ENCODE results near the gene FAM3C.

Gene FAM3C

DNA sequence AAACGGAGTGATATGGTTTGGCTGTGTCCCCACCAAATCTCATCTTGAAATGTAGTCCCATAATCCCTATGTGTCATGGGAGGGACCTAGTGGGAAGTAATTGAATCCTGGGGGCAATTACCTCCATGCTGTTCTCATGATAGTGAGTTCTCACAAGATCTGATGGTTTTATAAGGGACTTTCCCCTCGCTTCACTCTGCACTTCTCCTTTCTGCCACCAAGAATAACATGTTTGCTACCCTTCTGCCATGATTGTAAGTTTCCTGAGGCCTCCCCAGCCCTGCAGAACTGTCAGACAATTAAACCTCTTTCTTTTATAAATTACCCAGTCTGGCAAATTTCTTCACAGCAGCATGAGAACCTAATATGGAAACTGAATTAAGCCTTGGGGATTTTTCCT is 19.1 kb downstream of the FAM3C start:
- TF ChIP-seq, protein P1, sequence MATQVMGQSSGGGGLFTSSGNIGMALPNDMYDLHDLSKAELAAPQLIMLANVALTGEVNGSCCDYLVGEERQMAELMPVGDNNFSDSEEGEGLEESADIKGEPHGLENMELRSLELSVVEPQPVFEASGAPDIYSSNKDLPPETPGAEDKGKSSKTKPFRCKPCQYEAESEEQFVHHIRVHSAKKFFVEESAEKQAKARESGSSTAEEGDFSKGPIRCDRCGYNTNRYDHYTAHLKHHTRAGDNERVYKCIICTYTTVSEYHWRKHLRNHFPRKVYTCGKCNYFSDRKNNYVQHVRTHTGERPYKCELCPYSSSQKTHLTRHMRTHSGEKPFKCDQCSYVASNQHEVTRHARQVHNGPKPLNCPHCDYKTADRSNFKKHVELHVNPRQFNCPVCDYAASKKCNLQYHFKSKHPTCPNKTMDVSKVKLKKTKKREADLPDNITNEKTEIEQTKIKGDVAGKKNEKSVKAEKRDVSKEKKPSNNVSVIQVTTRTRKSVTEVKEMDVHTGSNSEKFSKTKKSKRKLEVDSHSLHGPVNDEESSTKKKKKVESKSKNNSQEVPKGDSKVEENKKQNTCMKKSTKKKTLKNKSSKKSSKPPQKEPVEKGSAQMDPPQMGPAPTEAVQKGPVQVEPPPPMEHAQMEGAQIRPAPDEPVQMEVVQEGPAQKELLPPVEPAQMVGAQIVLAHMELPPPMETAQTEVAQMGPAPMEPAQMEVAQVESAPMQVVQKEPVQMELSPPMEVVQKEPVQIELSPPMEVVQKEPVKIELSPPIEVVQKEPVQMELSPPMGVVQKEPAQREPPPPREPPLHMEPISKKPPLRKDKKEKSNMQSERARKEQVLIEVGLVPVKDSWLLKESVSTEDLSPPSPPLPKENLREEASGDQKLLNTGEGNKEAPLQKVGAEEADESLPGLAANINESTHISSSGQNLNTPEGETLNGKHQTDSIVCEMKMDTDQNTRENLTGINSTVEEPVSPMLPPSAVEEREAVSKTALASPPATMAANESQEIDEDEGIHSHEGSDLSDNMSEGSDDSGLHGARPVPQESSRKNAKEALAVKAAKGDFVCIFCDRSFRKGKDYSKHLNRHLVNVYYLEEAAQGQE (IDR thresholded peaks at IDR 0.05; ENCODE audit: insufficient replicate concordance, low read depth): no peak
- no peak for TF ChIP-seq POLR2AphosphoS5 (IDR thresholded peaks at IDR 0.05; ENCODE audit: low read depth)
- TF ChIP-seq GABPA (IDR thresholded peaks at IDR 0.05; ENCODE audit: low read depth): no peak
- TF ChIP-seq, protein P2, sequence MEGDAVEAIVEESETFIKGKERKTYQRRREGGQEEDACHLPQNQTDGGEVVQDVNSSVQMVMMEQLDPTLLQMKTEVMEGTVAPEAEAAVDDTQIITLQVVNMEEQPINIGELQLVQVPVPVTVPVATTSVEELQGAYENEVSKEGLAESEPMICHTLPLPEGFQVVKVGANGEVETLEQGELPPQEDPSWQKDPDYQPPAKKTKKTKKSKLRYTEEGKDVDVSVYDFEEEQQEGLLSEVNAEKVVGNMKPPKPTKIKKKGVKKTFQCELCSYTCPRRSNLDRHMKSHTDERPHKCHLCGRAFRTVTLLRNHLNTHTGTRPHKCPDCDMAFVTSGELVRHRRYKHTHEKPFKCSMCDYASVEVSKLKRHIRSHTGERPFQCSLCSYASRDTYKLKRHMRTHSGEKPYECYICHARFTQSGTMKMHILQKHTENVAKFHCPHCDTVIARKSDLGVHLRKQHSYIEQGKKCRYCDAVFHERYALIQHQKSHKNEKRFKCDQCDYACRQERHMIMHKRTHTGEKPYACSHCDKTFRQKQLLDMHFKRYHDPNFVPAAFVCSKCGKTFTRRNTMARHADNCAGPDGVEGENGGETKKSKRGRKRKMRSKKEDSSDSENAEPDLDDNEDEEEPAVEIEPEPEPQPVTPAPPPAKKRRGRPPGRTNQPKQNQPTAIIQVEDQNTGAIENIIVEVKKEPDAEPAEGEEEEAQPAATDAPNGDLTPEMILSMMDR (IDR thresholded peaks at IDR 0.05; ENCODE audit: insufficient read depth, low read length): no peak
- peak; percentile 4; the same call in 1 of the 2 replicates for TF ChIP-seq SPI1 (IDR thresholded peaks at IDR 0.05; ENCODE audit: borderline replicate concordance, low read depth)
- no peak for DNase-seq (ENCODE audit: low read depth in 1 of 2, low spot score in 1 of 2)
- Histone ChIP-seq H3K27me3 (ENCODE audit: insufficient read depth, poor library complexity, severe bottlenecking) (no peaks in the 10 kb centered on the region), H3K4me3 (replicated peaks; ENCODE audit: insufficient read depth, low read length) (no peak overlapping the region), H3K27ac (replicated peaks) (no peak overlapping the region)

DNA sequence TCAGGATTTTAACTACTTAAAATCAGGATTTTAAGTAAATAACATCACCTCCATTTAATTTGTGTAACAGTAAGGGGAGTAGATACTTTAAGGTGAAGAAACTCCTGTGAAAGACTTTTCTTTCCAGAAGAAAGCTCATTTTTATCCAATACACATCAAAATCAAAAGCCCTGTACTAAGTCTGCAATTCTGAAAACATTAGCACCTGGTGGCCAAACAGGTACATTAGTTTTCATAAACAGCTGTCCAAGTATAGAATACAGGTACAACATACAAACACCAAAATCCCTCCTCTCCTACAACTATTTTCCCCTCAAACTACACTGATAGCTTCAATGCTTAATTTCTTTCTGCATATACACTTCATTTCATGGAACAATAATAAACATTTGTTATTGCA is 22.9 kb downstream of the FAM3C start:
- TF ChIP-seq SPI1 (IDR thresholded peaks at IDR 0.05; ENCODE audit: borderline replicate concordance, low read depth): no peak
- TF ChIP-seq, protein P2 (IDR thresholded peaks at IDR 0.05; ENCODE audit: insufficient read depth, low read length): no peak
- TF ChIP-seq GABPA (IDR thresholded peaks at IDR 0.05; ENCODE audit: low read depth): no peak
- TF ChIP-seq, protein P1 (IDR thresholded peaks at IDR 0.05; ENCODE audit: insufficient replicate concordance, low read depth): no peak
- no peak for TF ChIP-seq POLR2AphosphoS5 (IDR thresholded peaks at IDR 0.05; ENCODE audit: low read depth)
- no peak for DNase-seq (ENCODE audit: low read depth in 1 of 2, low spot score in 1 of 2)
- no peak overlapping the region for H3K4me3 ChIP-seq (replicated peaks; ENCODE audit: insufficient read depth, low read length)
- H3K27me3 ChIP-seq (ENCODE audit: insufficient read depth, poor library complexity, severe bottlenecking): no peaks in the 10 kb centered on the region
- no peak overlapping the region for H3K27ac ChIP-seq (replicated peaks)

DNA sequence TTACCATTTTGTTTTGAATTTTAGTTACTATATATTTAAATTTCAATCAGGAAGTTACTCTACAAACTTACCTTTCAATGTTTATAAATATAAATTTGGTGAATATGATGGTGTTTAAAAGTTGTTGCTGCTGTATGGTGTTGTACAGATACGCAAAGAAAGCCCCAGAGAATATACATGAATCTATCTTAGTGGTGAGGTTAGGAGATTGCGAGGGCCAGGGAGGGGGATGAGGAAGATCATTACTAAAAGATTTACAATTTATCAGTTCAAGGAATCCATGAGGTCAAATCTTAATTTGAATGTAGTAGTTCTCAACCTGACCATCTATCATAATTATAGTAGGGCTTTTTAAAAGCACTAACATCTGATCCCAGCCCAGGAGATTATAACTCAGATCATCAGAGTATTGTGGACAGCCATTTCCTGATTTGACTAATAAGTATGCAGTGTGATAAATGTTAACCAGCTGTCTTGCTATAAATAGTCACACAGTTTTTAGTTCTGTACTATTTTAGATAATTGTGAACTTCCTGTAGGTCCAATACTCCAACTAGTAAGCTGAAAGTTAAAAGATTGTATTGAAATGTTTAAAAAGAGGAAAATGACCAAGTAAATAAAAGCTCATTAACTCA is 23.6 kb downstream of the FAM3C start:
- TF ChIP-seq, protein P1 (IDR thresholded peaks at IDR 0.05; ENCODE audit: insufficient replicate concordance, low read depth): no peak
- no peak for TF ChIP-seq GABPA (IDR thresholded peaks at IDR 0.05; ENCODE audit: low read depth)
- TF ChIP-seq POLR2AphosphoS5 (IDR thresholded peaks at IDR 0.05; ENCODE audit: low read depth): no peak
- no peak for TF ChIP-seq SPI1 (IDR thresholded peaks at IDR 0.05; ENCODE audit: borderline replicate concordance, low read depth)
- TF ChIP-seq, protein P2 (IDR thresholded peaks at IDR 0.05; ENCODE audit: insufficient read depth, low read length): no peak
- no peak overlapping the region for H3K27ac ChIP-seq (replicated peaks)
- DNase-seq (ENCODE audit: low read depth in 1 of 2, low spot score in 1 of 2): no peak
- H3K4me3 ChIP-seq (replicated peaks; ENCODE audit: insufficient read depth, low read length): no peak overlapping the region
- no peaks in the 10 kb centered on the region for H3K27me3 ChIP-seq (ENCODE audit: insufficient read depth, poor library complexity, severe bottlenecking)
